Epithelial cell of proximal tubule (primary cell): ENCODE results near the gene CACNB2. TPM values are rescaled to one million over a fixed set of nuclear protein-coding genes. Genes with fewer than 3 reads are reported as not detected.

Experiments
- DNase-seq: peaks from one replicate; pipeline ENCODE4 v3.0.0-alpha.2; 2011; ENCODE audit warnings: low read depth
- H3K4me3 ChIP-seq: 2 replicates; pipeline ENCODE4 v1.5.1; 2011; ENCODE audit warnings: low read depth, mild to moderate bottlenecking, low read length
- total RNA-seq: library from RNA; depleted of rRNA; stranded (reverse); fragments of >200 nt; gene quantifications from 2 replicates; pipeline ENCODE4 v1.2.3, GENCODE V29; 2015
- TF ChIP-seq, protein P1 (sequence below): conservative IDR thresholded peaks from 2 replicates; pipeline ENCODE4 v1.5.1; 2012; ENCODE audit warnings: low read depth, mild to moderate bottlenecking, low read length

The CACNB2 gene
- total RNA-seq, 1 donor from 2014 or later, result not detected

DNA sequence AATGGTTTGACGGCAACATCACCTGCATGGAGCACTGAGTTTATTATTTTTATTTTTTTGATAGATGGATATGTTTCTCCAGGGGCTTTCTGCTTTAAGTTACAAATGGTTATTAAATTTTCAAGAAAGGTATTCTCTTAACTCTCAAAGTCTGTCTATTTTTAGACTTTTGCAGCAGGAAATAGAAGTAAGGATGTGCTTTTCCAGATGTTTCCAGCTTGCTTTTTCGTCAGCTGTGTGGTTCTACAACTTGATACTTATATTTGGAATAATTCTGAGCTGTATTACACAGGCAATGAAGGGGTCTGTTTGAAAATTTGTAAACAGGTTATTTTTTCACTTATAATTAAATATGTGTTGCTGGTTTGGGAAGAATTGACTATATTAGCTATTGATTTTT lies 69.0 kb downstream of the CACNB2 start:
- TF ChIP-seq, protein P1, sequence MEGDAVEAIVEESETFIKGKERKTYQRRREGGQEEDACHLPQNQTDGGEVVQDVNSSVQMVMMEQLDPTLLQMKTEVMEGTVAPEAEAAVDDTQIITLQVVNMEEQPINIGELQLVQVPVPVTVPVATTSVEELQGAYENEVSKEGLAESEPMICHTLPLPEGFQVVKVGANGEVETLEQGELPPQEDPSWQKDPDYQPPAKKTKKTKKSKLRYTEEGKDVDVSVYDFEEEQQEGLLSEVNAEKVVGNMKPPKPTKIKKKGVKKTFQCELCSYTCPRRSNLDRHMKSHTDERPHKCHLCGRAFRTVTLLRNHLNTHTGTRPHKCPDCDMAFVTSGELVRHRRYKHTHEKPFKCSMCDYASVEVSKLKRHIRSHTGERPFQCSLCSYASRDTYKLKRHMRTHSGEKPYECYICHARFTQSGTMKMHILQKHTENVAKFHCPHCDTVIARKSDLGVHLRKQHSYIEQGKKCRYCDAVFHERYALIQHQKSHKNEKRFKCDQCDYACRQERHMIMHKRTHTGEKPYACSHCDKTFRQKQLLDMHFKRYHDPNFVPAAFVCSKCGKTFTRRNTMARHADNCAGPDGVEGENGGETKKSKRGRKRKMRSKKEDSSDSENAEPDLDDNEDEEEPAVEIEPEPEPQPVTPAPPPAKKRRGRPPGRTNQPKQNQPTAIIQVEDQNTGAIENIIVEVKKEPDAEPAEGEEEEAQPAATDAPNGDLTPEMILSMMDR, result no peak
- no peak for DNase-seq
- H3K4me3 ChIP-seq, result no peak overlapping the region

DNA sequence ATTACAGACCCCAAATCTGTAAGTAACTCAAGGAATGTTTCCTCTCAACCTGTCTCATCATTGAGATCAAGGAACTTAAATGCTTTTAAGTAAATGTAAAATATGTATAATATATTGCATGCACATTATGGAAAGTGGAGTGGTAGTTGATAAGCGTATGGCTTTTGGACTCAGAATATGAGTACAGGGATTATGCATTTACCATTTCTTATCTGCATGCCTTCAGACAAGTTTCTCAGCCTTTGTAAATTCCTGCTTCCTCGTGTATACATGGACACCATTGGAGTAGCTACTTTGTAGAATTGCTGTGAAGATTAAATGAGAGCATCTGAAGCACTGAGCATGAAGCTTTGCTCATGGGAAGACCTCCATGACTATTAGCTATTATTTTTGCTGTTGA lies 70.5 kb downstream of the CACNB2 start:
- no peak overlapping the region for H3K4me3 ChIP-seq
- no peak for DNase-seq
- TF ChIP-seq, protein P1, result no peak

DNA sequence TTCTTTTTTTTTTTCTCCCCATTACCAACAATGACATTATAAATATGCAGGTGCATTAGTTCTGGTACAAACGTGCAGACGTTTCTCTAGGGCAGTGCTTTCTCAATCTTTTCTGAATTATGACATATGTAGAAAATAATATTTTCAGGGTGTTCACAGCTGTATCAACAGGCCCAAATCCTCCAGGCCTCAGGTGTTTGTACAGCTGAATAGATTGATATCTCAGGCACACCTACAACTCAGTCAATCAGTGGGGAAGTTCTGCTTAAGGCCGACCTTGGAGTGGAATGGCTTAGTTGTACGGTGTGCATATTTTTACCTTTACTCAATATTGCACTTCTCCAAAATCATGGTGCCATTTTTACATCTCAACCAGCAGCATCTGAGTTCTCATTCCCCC lies 71.6 kb downstream of the CACNB2 start:
- no peak for DNase-seq
- H3K4me3 ChIP-seq, result no peak overlapping the region
- TF ChIP-seq, protein P1, result no peak

DNA sequence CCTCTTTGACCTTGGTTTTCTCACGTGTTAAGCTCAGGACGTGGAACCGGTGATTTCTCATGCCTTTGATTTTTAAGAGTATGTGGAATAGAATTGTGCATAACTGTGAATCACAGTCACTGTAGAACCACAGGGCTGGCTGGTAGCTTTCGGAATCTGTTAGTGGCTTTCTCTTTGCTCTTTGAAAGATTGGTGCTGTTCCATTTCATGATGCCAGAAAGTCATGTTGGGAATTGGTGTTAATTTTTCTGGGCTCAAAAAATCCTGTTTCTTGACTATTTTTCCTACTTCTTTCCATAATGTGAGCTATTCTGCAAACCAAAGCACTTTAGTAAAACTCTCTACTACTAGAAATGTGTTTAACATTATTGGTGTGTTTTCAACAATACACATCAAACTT lies 73.0 kb downstream of the CACNB2 start:
- H3K4me3 ChIP-seq, result no peak overlapping the region
- TF ChIP-seq, protein P1, result no peak
- DNase-seq, result no peak

DNA sequence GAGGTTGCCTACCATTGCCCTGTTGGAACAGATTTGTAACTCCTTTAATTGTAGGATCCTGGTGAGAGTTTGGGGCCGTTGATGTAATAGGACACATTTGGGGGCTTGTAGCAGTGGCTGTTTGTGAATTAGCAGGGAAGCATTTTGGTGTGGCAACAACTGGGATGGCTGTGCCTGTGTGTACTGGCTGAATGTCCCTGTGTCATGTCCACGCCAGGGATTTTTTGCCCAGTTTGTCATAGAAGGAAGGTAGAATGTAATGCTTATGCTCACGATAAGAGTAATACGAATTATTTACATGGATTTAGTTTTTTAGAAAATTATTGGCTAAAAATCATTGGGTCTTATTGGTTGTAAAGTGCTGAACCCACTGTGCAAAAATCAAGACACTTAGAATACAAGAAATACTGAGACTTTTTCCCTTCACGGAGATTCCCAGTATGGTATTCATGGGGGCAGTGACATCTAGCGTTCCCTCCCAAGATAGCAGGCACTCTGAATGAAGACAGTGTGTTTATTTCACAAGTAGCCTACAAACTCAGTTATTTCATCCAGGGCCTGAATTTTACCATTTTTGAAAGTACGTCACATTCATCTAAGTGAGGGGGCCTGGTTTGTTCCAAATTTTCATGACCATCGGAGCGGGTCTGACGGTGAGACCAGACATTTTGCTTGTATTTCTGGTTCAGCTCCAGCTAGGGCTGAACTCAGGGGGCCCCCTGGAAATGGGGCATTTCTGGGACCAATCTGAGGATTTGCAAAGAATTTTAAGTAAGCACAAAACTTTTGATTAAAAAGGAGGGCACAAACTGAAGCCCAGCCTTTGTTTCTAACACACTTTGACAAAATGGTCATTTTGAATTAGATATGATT lies 74.7 kb downstream of the CACNB2 start:
- TF ChIP-seq, protein P1, result peak; percentile 95
- peak; percentile 13 for DNase-seq
- no peak overlapping the region for H3K4me3 ChIP-seq

DNA sequence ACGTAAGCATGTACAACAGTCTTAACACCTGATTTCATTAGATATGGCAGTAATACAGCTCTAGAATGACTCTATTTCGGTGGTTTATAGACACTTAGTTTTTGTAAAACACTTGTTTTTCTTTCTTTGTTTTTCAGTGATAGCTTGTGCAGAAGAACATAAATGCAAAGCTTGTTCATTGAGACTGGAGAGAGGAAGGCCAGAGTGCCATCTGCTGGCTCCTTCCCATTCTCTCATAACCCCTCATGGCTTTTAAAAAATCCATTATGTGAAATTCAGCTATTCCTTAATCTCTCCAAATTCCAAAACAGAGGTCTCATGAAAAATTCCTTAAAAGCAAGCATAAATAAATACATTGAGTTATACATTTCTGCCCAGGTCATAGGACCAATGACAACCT lies 76.3 kb downstream of the CACNB2 start:
- TF ChIP-seq, protein P1, result peak; percentile 62
- no peak for DNase-seq
- no peak overlapping the region for H3K4me3 ChIP-seq

DNA sequence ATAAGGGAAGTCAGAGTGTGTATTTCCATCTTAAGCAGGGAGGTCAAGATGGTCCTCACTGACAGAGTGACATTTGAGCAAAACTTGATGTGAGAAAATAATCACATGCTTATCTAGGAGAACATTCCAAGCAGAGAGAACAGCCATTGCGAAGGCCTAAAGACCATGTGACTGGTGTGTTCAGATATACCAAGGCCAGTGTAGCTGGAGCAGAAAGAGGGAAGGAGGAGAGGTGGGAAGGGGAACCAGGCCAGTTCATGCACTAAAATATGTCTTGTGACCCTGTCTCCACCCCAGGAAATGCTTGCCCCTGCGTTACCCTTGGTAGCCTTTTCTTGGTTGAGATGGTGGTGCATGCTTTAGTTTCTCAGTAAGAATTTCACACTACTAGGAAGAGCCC lies 77.4 kb downstream of the CACNB2 start:
- TF ChIP-seq, protein P1, result no peak
- DNase-seq, result no peak
- no peak overlapping the region for H3K4me3 ChIP-seq
